Body of pancreas (tissue), 4 donors: Measurements from ENCODE around the gene ADAMTSL3. TPM values are rescaled to one million over a fixed set of nuclear protein-coding genes. Genes with fewer than 3 reads are reported as not detected.

Experiments used
- ATAC-seq: fragments of 150-250 bp; one replicate; pipeline ENCODE4 v1.9.1; 2016
- DNase-seq, 4 donors: peaks; one replicate each; pipeline ENCODE4 v3.0.0-alpha.2; 2019
- H3K27ac ChIP-seq, 4 donors: fragments of 200-600 bp; sonication (generic); 1 replicate in 3 of 4; 2 replicates in 1 of 4; pipeline versions ENCODE4 v1.5.1 to v1.6.1; 2016 to 2019; ENCODE audit warnings: mild to moderate bottlenecking in 1 of 4, mixed read lengths in 1 of 4, moderate library complexity in 1 of 4
- H3K27me3 ChIP-seq, 2 donors: fragments of 200-600 bp; sonication (generic); one replicate each; pipeline ENCODE4 v1.6.0; 2016; ENCODE audit warnings: mild to moderate bottlenecking in 1 of 2
- H3K36me3 ChIP-seq, 2 donors: fragments of 200-600 bp; sonication (generic); replicated peaks in 1 of 2; 2 replicates each; pipeline ENCODE4 v1.5.1; 2016; ENCODE audit warnings: low read depth in 2 of 2; ENCODE audit not compliant: insufficient read depth in 1 of 2
- H3K4me1 ChIP-seq: fragments of 200-600 bp; sonication (generic); one replicate; pipeline ENCODE4 v1.6.0; 2016
- H3K4me3 ChIP-seq, 2 donors: fragments of 200-600 bp; sonication (generic); 1 replicate in 1 of 2; 2 replicates in 1 of 2; pipeline ENCODE4 v1.5.1; 2016 to 2019
- H3K9me3 ChIP-seq, 3 donors: fragments of 200-600 bp; sonication (generic); 1 replicate in 2 of 3; 2 replicates in 1 of 3; pipeline ENCODE4 v1.5.1; 2016
- CTCF ChIP-seq, 7 experiments: fragments of 450-650 bp in 4 of 7; fragments of 200-600 bp in 3 of 7; sonication (generic) in 3 of 7; IDR thresholded peaks; one replicate each; pipeline ENCODE4 v1.5.1; 2016 to 2019; ENCODE audit warnings: antibody characterized with exemption in 7 of 7
- POLR2A ChIP-seq, 3 donors: fragments of 450-650 bp; IDR thresholded peaks; one replicate each; pipeline ENCODE4 v1.6.1; 2016; ENCODE audit warnings: antibody characterized with exemption in 3 of 3, mild to moderate bottlenecking in 2 of 3
- WGBS, 2 donors: methylation state at CpG; one replicate each; pipeline ENCODE4 v1.1.5; 2017; 5-methylcytosine and 5-hydroxymethylcytosine counted together
- intact Hi-C: fragments of 100-400 bp; cut with DNase I; formaldehyde crosslinking; loops from one replicate; pipeline ENCODE4 v1.15.1; 2023
- total RNA-seq, 2 donors: library from RNA; depleted of rRNA; stranded (reverse); fragments of >200 nt; gene quantifications; one replicate each; pipeline ENCODE4 v1.1.0, GENCODE V29; 2016

The ADAMTSL3 gene
- total RNA-seq, 2 donors from 2014 or later, result 7.8 to 10.2 TPM

DNA sequence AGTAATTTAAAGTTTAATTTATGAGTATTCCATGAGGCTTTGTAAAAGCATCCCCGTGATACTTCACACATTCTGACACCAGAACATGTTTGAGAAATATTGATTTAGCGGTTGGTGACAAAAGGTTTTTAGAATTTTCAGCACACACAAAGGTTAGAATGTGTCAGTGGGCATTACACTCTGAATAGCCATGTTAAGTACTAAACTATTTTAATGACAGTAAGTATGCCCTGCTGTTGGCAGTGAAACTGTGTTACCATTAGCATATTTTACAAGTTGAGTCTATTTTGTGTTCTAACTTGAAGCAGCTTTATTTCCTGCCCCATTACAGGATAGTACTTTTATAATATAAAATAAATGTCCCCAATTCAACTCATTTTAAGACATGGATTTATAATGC lies 66.5 kb downstream of the ADAMTSL3 start:
- Histone ChIP-seq H3K9me3 (no peaks in the 10 kb centered on the region), H3K36me3 (no peaks in the 10 kb centered on the region), H3K4me1 (no peaks in the 10 kb centered on the region), H3K27ac (no peak overlapping the region), H3K4me3 (no peak overlapping the region), H3K27me3 (no peaks in the 10 kb centered on the region)
- ATAC-seq, result no peak
- 62 to 74% methylated on average over 2 of the region's 2 CpGs for WGBS, 2 donors
- TF ChIP-seq CTCF (IDR thresholded peaks at IDR 0.05) (no peak), POLR2A (IDR thresholded peaks at IDR 0.05) (no peak)
- intact Hi-C loops, result no loop called here
- no peak for DNase-seq

- intact Hi-C loops, result no loop called here
- H3K36me3 ChIP-seq, result no peaks in the 10 kb centered on the region
- no peak overlapping the region for H3K4me3 ChIP-seq
- no peaks in the 10 kb centered on the region for H3K9me3 ChIP-seq
- no peak overlapping the region for H3K27ac ChIP-seq
- no peak for ATAC-seq
- no peaks in the 10 kb centered on the region for H3K27me3 ChIP-seq
- H3K4me1 ChIP-seq, result no peaks in the 10 kb centered on the region
- DNase-seq, result no peak
- TF ChIP-seq CTCF (IDR thresholded peaks at IDR 0.05) (no peak), POLR2A (IDR thresholded peaks at IDR 0.05) (no peak)
Observed at GRCh38 chr15:83721031-83721430, 67.1 kb downstream of the ADAMTSL3 start.

- intact Hi-C loops, result no loop called here
- Histone ChIP-seq H3K36me3 (no peaks in the 10 kb centered on the region), H3K9me3 (no peaks in the 10 kb centered on the region), H3K4me3 (no peak overlapping the region), H3K4me1 (no peaks in the 10 kb centered on the region), H3K27me3 (no peaks in the 10 kb centered on the region), H3K27ac (no peak overlapping the region)
- DNase-seq, result no peak
- 81 to 91% methylated on average over 3 of the region's 3 CpGs for WGBS, 2 donors
- ATAC-seq, result no peak
- TF ChIP-seq CTCF (IDR thresholded peaks at IDR 0.05) (no peak), POLR2A (IDR thresholded peaks at IDR 0.05) (no peak)
Observed at GRCh38 chr15:83721981-83722380, 68.1 kb downstream of the ADAMTSL3 start.

DNA sequence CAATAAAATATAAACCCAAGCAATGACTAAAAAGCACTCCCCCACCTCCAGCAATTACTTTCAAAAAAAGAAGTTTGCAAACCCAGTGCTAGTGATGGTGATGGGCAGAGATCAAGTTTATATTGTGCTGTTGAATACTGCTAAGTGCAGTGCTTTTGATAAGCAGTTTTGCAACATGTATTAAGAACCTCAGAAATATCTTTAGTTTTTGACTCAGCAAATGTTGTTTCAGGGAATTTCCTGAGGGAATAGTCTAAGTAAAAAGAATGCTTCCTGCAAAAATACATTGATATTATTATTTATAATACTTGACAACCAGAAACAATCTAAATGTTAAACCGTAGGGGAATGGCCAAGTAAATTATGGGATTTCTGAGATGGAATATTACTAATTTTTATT lies 69.3 kb downstream of the ADAMTSL3 start:
- Histone ChIP-seq H3K36me3 (no peaks in the 10 kb centered on the region), H3K4me1 (no peaks in the 10 kb centered on the region), H3K27me3 (no peaks in the 10 kb centered on the region), H3K27ac (no peak overlapping the region), H3K4me3 (no peak overlapping the region), H3K9me3 (no peaks in the 10 kb centered on the region)
- 46 to 87% methylated on average over 1 of the region's 1 CpG for WGBS, 2 donors
- intact Hi-C loops, result no loop called here
- DNase-seq (no peak), ATAC-seq (no peak)
- TF ChIP-seq CTCF (IDR thresholded peaks at IDR 0.05) (no peak), POLR2A (IDR thresholded peaks at IDR 0.05) (no peak)

DNA sequence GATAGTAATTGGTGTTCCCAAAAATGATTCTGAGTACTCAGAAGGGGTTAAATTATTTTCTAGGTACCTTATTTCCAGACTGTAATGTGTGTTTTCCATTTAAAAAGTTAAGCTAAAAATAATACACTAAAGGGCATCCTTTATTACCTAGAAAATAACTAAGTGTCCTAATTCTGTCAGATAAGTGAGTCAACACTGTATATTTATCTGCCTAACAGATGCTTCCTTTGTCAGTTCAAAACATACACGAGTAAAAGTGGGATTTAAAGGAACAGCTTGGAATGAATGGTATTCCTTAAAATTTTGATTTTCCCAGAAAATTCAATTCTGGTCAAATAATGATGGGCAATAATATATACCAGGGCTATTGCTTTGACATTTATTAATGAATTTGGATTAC lies 78.3 kb downstream of the ADAMTSL3 start:
- Histone ChIP-seq H3K27me3 (no peaks in the 10 kb centered on the region), H3K36me3 (no peaks in the 10 kb centered on the region), H3K9me3 (no peaks in the 10 kb centered on the region), H3K4me1 (no peaks in the 10 kb centered on the region), H3K27ac (peak overlapping the region in 1 of 4 donors; percentile 8), H3K4me3 (no peak overlapping the region)
- TF ChIP-seq POLR2A (IDR thresholded peaks at IDR 0.05) (no peak), CTCF (IDR thresholded peaks at IDR 0.05) (no peak)
- no peak for DNase-seq
- intact Hi-C loops, result no loop called here
- no peak for ATAC-seq
- 6 to 16% methylated on average over 1 of the region's 1 CpG for WGBS, 2 donors
